ENCODE results near the gene INSIG2.
A peak's percentile ranks its signal among the peaks of the same experiment; 100 is the strongest.
"Not testable (repeated sequence)": the region's sequence is repeated elsewhere in the genome, so short reads cannot be mapped to it uniquely, and the experiment has no call there.

INSIG2 gene

DNA sequence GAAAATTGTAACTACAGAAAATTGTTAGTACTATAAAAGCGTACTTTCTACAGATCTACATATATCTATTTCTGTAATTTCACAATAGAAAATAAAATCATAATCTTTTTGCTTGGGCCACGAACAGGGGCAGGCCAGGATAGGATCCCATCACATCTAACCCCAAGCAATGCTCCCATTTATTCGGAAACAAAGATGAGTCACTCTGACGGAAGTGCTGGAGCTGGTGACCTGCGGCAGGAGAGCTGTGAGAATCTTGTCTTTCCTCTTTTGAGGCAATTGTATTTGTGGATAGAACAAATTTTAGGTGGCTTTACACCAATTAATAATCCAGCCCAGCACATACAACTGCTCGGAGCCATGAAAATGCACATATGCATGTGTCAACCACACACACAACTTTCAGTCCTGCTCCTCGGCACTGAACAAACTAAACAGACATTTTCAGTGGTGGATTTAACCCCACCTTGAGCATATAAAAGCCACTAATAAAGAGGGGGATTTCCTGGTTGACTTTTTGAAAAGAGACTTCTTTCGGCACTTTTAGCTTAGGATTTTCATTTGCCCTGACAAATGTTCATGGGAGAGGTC lies 22.3 kb upstream of the INSIG2 start:
- no peaks in the 10 kb centered on the region for H3K4me1 ChIP-seq
- peaks cover 31% of the 10 kb centered on the region for H3K27me3 ChIP-seq (ENCODE audit: low read depth)
- DNase-seq (ENCODE audit: low spot score in 2 of 2): no peak
- in situ Hi-C loops (cut with MboI; ENCODE audit: low sequenced_read_pairs): no loop called here
- no peak overlapping the region for H3K4me3 ChIP-seq
- no peaks in the 10 kb centered on the region for H3K36me3 ChIP-seq (replicated peaks)
- no peaks in the 10 kb centered on the region for H3K9me3 ChIP-seq

DNA sequence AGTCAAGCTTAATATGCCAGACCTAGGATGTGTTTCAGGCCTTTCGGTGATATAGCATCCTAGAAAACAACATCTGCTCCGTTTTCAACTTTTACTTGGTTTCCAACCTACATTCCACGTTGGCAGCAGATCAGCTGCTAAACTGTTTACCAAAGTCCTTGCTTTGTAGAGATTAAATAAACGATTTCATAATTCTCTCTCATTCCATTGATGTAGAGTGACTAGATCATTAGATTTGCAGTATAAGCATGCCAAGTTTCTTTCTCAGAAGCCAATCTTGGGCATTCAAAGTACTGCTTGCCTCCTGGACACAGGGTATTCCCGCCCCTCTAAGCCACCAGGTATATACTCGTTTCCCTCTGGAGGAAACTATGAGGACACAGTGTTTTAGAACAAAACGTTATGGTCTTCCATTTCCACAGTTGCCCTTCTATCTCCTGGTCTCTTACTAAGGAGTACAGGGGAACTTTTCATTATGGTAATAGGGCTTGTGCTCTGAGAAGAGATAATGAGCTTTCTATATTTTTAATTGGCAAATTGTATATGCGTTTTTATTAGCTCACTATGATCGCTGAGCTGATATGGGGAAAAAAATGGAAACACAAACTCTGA lies 10.5 kb upstream of the INSIG2 start:
- Histone ChIP-seq H3K4me1 (no peaks in the 10 kb centered on the region), H3K36me3 (replicated peaks) (no peaks in the 10 kb centered on the region), H3K9me3 (no peaks in the 10 kb centered on the region), H3K27me3 (ENCODE audit: low read depth) (peaks cover 42% of the 10 kb centered on the region), H3K4me3 (no peak overlapping the region)
- DNase-seq (ENCODE audit: low spot score in 2 of 2): no peak
- in situ Hi-C loops (cut with MboI; ENCODE audit: low sequenced_read_pairs): no loop called here

- no peak for DNase-seq (ENCODE audit: low spot score in 2 of 2)
- peaks cover 5% of the 10 kb centered on the region; the same call in 1 of the 2 replicates for H3K4me1 ChIP-seq
- H3K9me3 ChIP-seq: no peaks in the 10 kb centered on the region
- H3K36me3 ChIP-seq (replicated peaks): no peaks in the 10 kb centered on the region
- H3K4me3 ChIP-seq: no peak overlapping the region
- H3K27me3 ChIP-seq (ENCODE audit: low read depth): peaks cover 42% of the 10 kb centered on the region
- in situ Hi-C loops (cut with MboI; ENCODE audit: low sequenced_read_pairs): no loop called here
Observed at GRCh38 chr2:118078734-118079133, 9.5 kb upstream of the INSIG2 start.

DNA sequence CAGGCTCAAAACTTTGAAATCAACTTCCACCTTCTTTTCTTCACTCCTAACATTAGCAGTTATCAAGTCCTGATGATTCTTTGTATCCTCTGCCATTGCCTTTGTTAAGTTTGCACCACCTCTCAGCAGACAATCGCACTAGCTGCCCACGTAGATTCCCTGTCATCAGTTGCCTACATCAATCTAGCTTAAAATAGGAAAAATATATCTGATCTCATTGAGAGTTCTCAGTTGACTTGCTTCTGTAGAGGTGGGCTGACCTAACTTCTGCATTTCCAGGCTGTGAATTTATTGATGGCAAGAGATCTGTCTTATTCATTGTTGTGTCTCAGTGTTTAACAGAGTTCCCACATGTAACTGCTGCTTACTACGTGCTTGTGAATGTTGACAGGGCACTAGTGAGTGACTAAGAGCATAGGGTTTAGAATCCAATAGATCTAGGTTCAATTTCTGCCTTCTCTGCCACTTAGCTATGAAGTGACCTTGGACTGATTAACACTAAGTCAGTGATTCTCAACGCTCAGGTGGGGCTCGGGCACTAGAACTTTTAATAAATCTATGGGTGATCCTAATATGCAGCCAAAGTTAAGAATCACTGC lies 3.7 kb upstream of the INSIG2 start:
- no peak for DNase-seq (ENCODE audit: low spot score in 2 of 2)
- Histone ChIP-seq H3K4me1 (peaks cover 9% of the 10 kb centered on the region), H3K4me3 (no peak overlapping the region), H3K27me3 (ENCODE audit: low read depth) (peaks cover 20% of the 10 kb centered on the region), H3K9me3 (no peaks in the 10 kb centered on the region), H3K36me3 (replicated peaks) (no peaks in the 10 kb centered on the region)
- in situ Hi-C loops (cut with MboI; ENCODE audit: low sequenced_read_pairs): no loop called here

- DNase-seq (ENCODE audit: low spot score in 2 of 2): no peak
- H3K4me3 ChIP-seq: no peak overlapping the region
- H3K9me3 ChIP-seq: no peaks in the 10 kb centered on the region
- in situ Hi-C loops (cut with MboI; ENCODE audit: low sequenced_read_pairs): no loop called here
- no peaks in the 10 kb centered on the region for H3K36me3 ChIP-seq (replicated peaks)
- H3K4me1 ChIP-seq: peaks cover 9% of the 10 kb centered on the region
- peaks cover 12% of the 10 kb centered on the region for H3K27me3 ChIP-seq (ENCODE audit: low read depth)
Observed at GRCh38 chr2:118085173-118086023, 2.9 kb upstream of the INSIG2 start.

DNA sequence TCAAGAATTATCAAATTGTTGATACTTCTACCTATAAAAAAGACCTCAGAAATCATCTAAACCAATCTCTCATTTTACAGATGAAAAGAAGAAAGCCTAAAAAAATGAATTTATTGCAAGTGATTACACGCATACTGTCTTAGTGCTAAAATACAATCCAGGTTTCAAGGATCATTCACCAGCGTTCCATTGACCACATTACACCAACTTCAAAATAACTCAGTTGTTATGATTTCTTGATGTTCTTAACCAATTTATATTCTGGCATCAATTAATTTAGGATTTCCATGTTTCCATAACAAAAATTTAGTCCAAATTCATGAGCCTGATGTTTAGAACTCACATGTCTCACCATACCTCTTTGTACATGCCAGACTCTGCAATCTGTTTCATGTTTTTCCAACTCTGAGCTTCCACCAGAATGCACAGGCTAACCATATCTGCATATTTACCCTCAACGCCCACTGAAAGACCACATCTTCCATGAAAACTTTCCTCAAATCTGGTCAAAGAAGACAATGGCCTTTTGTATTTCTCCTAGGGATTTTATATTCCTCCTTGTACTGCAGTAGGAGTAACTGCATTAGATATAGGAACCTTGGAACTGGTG lies 2.1 kb upstream of the INSIG2 start:
- no peaks in the 10 kb centered on the region for H3K36me3 ChIP-seq (replicated peaks)
- in situ Hi-C loops (cut with MboI; ENCODE audit: low sequenced_read_pairs): no loop called here
- no peak overlapping the region for H3K4me3 ChIP-seq
- peaks cover 5% of the 10 kb centered on the region for H3K27me3 ChIP-seq (ENCODE audit: low read depth)
- peaks cover 15% of the 10 kb centered on the region for H3K4me1 ChIP-seq
- H3K9me3 ChIP-seq: no peaks in the 10 kb centered on the region
- no peak for DNase-seq (ENCODE audit: low spot score in 2 of 2)

DNA sequence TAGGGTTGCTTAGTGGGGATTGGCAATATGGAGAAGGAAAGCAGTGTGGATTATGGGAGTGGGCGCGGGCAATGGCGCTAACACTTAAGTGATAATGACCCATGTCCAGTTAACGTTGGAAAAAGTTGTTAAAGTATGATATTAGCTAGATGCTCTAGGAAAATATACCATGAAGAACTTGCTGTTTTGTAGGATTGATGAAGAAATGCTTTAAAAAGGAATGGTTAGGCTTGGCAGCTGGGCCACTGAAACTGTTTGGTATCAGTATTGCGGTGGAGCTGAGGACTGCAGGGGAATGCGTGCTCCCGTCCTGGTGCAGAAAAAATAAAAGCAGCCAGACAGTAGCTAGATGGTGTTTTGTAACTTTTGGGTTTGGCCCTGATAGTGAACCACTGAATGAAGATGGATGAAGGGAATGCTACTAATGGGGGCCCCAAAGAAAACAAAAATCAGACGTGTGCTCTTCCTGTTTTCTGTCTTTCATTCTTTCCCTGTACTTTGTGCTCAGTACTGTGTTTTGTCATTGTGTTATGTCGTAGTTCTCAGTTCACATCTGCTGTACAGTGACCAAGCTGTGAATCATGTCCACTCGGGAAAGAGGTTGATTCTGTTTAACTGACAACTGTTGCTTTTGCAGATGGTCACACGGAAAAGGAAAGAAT lies 999 bp downstream of the INSIG2 start:
- Histone ChIP-seq H3K27me3 (ENCODE audit: low read depth) (no peaks in the 10 kb centered on the region), H3K9me3 (no peaks in the 10 kb centered on the region), H3K4me3 (peak overlapping the region; percentile 76), H3K4me1 (peaks cover 11% of the 10 kb centered on the region), H3K36me3 (replicated peaks) (no peaks in the 10 kb centered on the region)
- in situ Hi-C loops (cut with MboI; ENCODE audit: low sequenced_read_pairs): no loop called here
- DNase-seq (ENCODE audit: low spot score in 2 of 2): peak; percentile 25 to 33

GRCh38 chr2:118090387-118091139 lies 2.3 kb downstream of the INSIG2 start:
- H3K9me3 ChIP-seq: no peaks in the 10 kb centered on the region
- DNase-seq (ENCODE audit: low spot score in 2 of 2): no peak
- no peaks in the 10 kb centered on the region for H3K36me3 ChIP-seq (replicated peaks)
- no peak overlapping the region for H3K4me3 ChIP-seq
- in situ Hi-C loops (cut with MboI; ENCODE audit: low sequenced_read_pairs): no loop called here
- H3K27me3 ChIP-seq (ENCODE audit: low read depth): no peaks in the 10 kb centered on the region
- peaks cover 11% of the 10 kb centered on the region for H3K4me1 ChIP-seq

DNA sequence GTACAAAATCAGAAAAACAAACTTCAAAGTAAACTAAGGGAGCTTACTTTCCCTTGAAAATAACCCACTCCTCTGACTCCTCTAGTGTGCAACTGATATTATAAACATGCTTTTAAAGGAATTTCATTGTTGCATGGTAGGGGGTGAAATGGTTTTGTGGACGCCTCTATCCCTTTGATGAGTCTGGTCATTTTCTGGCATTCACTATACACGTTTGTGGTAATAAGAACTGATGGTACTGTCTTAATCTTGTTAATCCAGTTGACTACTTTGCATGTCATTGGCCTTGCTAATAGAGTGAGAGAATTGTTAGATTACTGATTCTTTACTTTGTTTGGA lies 2.8 kb downstream of the INSIG2 start:
- H3K36me3 ChIP-seq (replicated peaks): no peaks in the 10 kb centered on the region
- peaks cover 11% of the 10 kb centered on the region for H3K4me1 ChIP-seq
- no peak overlapping the region for H3K4me3 ChIP-seq
- in situ Hi-C loops (cut with MboI; ENCODE audit: low sequenced_read_pairs): no loop called here
- no peaks in the 10 kb centered on the region for H3K9me3 ChIP-seq
- DNase-seq (ENCODE audit: low spot score in 2 of 2): peak in 1 of 2 experiments; percentile 33
- no peaks in the 10 kb centered on the region for H3K27me3 ChIP-seq (ENCODE audit: low read depth)

- in situ Hi-C loops (cut with MboI; ENCODE audit: low sequenced_read_pairs): no loop called here
Observed at GRCh38 chr2:118091631-118092030, 3.4 kb downstream of the INSIG2 start.

DNA sequence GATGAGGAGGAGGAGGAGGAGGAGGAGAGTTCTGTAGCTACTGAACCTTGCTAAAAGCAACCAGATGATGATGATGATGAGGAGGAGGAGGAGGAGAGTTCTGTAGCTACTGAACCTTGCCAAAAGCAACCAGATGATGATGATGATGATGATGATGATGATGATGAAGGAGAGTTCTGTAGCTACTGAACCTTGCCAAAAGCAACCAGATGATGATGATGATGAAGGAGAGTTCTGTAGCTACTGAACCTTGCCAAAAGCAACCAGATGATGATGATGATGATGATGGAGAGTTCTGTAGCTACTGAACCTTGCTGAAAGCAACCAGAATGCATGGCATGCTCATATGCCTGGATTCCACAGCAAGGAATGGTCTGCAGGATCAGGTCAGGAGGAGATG lies 5.8 kb downstream of the INSIG2 start:
- DNase-seq (ENCODE audit: low spot score in 2 of 2); in situ Hi-C loops (cut with MboI; ENCODE audit: low sequenced_read_pairs); H3K9me3 ChIP-seq; H3K36me3 ChIP-seq (replicated peaks); H3K4me3 ChIP-seq; H3K4me1 ChIP-seq; H3K27me3 ChIP-seq (ENCODE audit: low read depth): not testable (repeated sequence)

More at GRCh38 chr2:118091631-118092030, 3.4 kb downstream of the INSIG2 start:
- Histone ChIP-seq H3K36me3 (replicated peaks) (no peaks in the 10 kb centered on the region), H3K9me3 (no peaks in the 10 kb centered on the region), H3K4me3 (no peak overlapping the region), H3K27me3 (ENCODE audit: low read depth) (no peaks in the 10 kb centered on the region), H3K4me1 (peaks cover 11% of the 10 kb centered on the region)
- no peak for DNase-seq (ENCODE audit: low spot score in 2 of 2)

GRCh38 chr2:118094503-118094902 lies 6.2 kb downstream of the INSIG2 start:
- H3K9me3 ChIP-seq: no peaks in the 10 kb centered on the region
- no peak overlapping the region for H3K4me3 ChIP-seq
- DNase-seq (ENCODE audit: low spot score in 2 of 2): no peak
- in situ Hi-C loops (cut with MboI; ENCODE audit: low sequenced_read_pairs): no loop called here
- no peaks in the 10 kb centered on the region for H3K27me3 ChIP-seq (ENCODE audit: low read depth)
- no peaks in the 10 kb centered on the region; the same call in 1 of the 2 replicates for H3K36me3 ChIP-seq (replicated peaks)
- peaks cover 9% of the 10 kb centered on the region for H3K4me1 ChIP-seq

- H3K36me3 ChIP-seq (replicated peaks): no peaks in the 10 kb centered on the region; the same call in none of the 2 replicates
- H3K9me3 ChIP-seq: no peaks in the 10 kb centered on the region
- peaks cover 8% of the 10 kb centered on the region for H3K4me1 ChIP-seq
- H3K4me3 ChIP-seq: no peak overlapping the region
- no peak for DNase-seq (ENCODE audit: low spot score in 2 of 2)
- in situ Hi-C loops (cut with MboI; ENCODE audit: low sequenced_read_pairs): no loop called here
- H3K27me3 ChIP-seq (ENCODE audit: low read depth): no peaks in the 10 kb centered on the region
Observed at GRCh38 chr2:118095610-118096009, 7.3 kb downstream of the INSIG2 start.
